HepG2 (cell line): ENCODE data around the gene TECPR1. TPM values are rescaled to one million over a fixed set of nuclear protein-coding genes. Genes with fewer than 3 reads are reported as not detected.

Source experiments
- ATAC-seq: fragments of 200-7000 bp; cut with Tn5 transposase; 3 replicates; pipeline ENCODE4 v1.9.1; 2020; ENCODE audit warnings: mild to moderate bottlenecking, moderate library complexity
- BruUV-seq: library from RNA; stranded (reverse); fragments of 400-500 nt; replicated peaks from 2 replicates; lab custom pipeline; 2021; lab: Mats Ljungman, UMichigan
- CTCF ChIA-PET: fragments of 300-600 bp; formaldehyde crosslinking; extraction: SDS; loops from one replicate; lab custom pipeline; 2021; ENCODE audit warnings: low total read pairs, inconsistent platforms, low intra/inter-chr PET ratio; lab: Yijun Ruan, JAX
- POLR2A ChIA-PET: fragments of 350-600 bp; sonication (Branson Sonifier 250); formaldehyde crosslinking; loops from one replicate; lab custom pipeline; 2020; ENCODE audit warnings: antibody characterized with exemption, inconsistent platforms; lab: Yijun Ruan, JAX
- DNase-seq: peaks from one replicate; pipeline ENCODE4 v3.0.0-alpha.2; 2015; ENCODE audit warnings: low spot score
- FAIRE-seq: peaks from 3 replicates; lab custom pipeline; 2011; peaks lifted over from hg19 to GRCh38; lab: Jason Lieb, UNC
- H2AFZ ChIP-seq: one replicate; pipeline ENCODE4 v1.6.1; 2011; ENCODE audit warnings: low read length, inconsistent platforms
- H3K27ac ChIP-seq: fragments of 300-600 bp; 3 replicates; pipeline ENCODE4 v1.8.0; 2011; ENCODE audit warnings: mixed run types, mild to moderate bottlenecking, mixed read lengths, low read length, inconsistent platforms; ENCODE audit not compliant: insufficient read depth; ENCODE audit errors: extremely low read length
- H3K27me3 ChIP-seq, 2 experiments: fragments of 200-600 bp in 1 of 2; 2 replicates in 1 of 2; 3 replicates in 1 of 2; pipeline versions ENCODE4 v1.6.0 to v1.8.0; 2011; ENCODE audit warnings: low read length in 2 of 2, mild to moderate bottlenecking in 2 of 2, moderate library complexity in 2 of 2, inconsistent platforms in 1 of 2; ENCODE audit not compliant: insufficient read depth in 2 of 2, control insufficient read depth in 1 of 2
- H3K36me3 ChIP-seq, 2 experiments: fragments of 200-600 bp in 1 of 2; replicated peaks in 1 of 2; 2 replicates in 1 of 2; 3 replicates in 1 of 2; pipeline versions ENCODE4 v1.5.1 to v1.8.0; 2011; ENCODE audit warnings: low read length in 2 of 2, inconsistent platforms in 1 of 2; ENCODE audit not compliant: insufficient read depth in 2 of 2, control insufficient read depth in 1 of 2
- H3K4me1 ChIP-seq: 2 replicates; pipeline ENCODE4 v1.5.1; 2012; ENCODE audit warnings: low read length, inconsistent platforms; ENCODE audit not compliant: insufficient read depth
- H3K4me2 ChIP-seq: 2 replicates; pipeline ENCODE4 v1.6.0; 2011; ENCODE audit warnings: low read depth, low read length, inconsistent platforms
- H3K4me3 ChIP-seq, 3 experiments: fragments of 200-600 bp in 1 of 3; sonication (generic), shearing (Covaris generic) in 1 of 3; replicated peaks in 1 of 3; 2 replicates each; pipeline ENCODE4 v1.5.1; 2011 to 2016; ENCODE audit warnings: low read length in 3 of 3, inconsistent platforms in 2 of 3, low read depth in 2 of 3, mild to moderate bottlenecking in 2 of 3, control low read depth in 1 of 3, mixed read lengths in 1 of 3; ENCODE audit not compliant: insufficient read depth in 1 of 3
- H3K79me2 ChIP-seq: one replicate; pipeline ENCODE4 v1.6.1; 2011; ENCODE audit warnings: low read length, inconsistent platforms; ENCODE audit not compliant: insufficient read depth
- H3K9ac ChIP-seq: 2 replicates; pipeline ENCODE4 v1.6.0; 2011; ENCODE audit warnings: mild to moderate bottlenecking, low read depth, low read length, inconsistent platforms; ENCODE audit not compliant: insufficient read depth
- H3K9me3 ChIP-seq: 2 replicates; pipeline ENCODE4 v1.5.1; 2012; ENCODE audit warnings: mild to moderate bottlenecking, low read length
- H4K20me1 ChIP-seq: 2 replicates; pipeline ENCODE4 v1.6.0; 2011; ENCODE audit warnings: inconsistent platforms, mild to moderate bottlenecking, low read length, moderate library complexity; ENCODE audit not compliant: insufficient read depth
- AGO2 ChIP-seq: fragments of 200-400 bp; formaldehyde crosslinking; optimal IDR thresholded peaks from 2 replicates; pipeline ENCODE3; 2017; ENCODE audit warnings: mild to moderate bottlenecking, low read depth, low read length, moderate library complexity
- ARID4A ChIP-seq: sonication (generic); formaldehyde crosslinking; IDR thresholded peaks from 2 replicates; pipeline ENCODE4 v1.5.0; 2020; ENCODE audit warnings: mild to moderate bottlenecking, missing genetic modification reagents, borderline replicate concordance
- DDIT3 ChIP-seq: sonication (generic); formaldehyde crosslinking; IDR thresholded peaks from 2 replicates; pipeline ENCODE4 v1.4.0; 2020; ENCODE audit warnings: mild to moderate bottlenecking, missing genetic modification reagents
- JUND ChIP-seq: sonication (generic); formaldehyde crosslinking; IDR thresholded peaks from 2 replicates; pipeline ENCODE4 v1.8.0; 2022; ENCODE audit warnings: mild to moderate bottlenecking, missing genetic modification reagents
- PHF5A ChIP-seq: IDR thresholded peaks from one replicate; pipeline ENCODE4 v1.6.1; 2018; ENCODE audit warnings: low read depth, missing genetic modification reagents; ENCODE audit not compliant: unreplicated experiment
- POLR2A ChIP-seq, 2 experiments: IDR thresholded peaks; 2 replicates each; pipeline ENCODE4 v1.6.1; 2011; ENCODE audit warnings: low read depth in 2 of 2, low read length in 2 of 2, mild to moderate bottlenecking in 1 of 2, moderate library complexity in 1 of 2; ENCODE audit not compliant: insufficient read depth in 1 of 2
- RBM22 ChIP-seq: fragments of 200-400 bp; formaldehyde crosslinking; optimal IDR thresholded peaks from 2 replicates; pipeline ENCODE3; 2017; ENCODE audit warnings: mild to moderate bottlenecking, low read length, moderate library complexity
- WGBS: methylation state at CpG from one replicate; pipeline ENCODE4 v1.1.6; 2017; ENCODE audit warnings: low lambda C conversion rate; 5-methylcytosine and 5-hydroxymethylcytosine counted together
- in situ Hi-C: cut with HindIII; loops from 2 replicates; pipeline ENCODE4 v1.10.0; 2017; ENCODE audit warnings: low pct_unique_long_range_greater_than_20kb; ENCODE audit not compliant: extremely low pct_ligation_motif_present
- intact Hi-C: fragments of 100-400 bp; cut with micrococcal nuclease; formaldehyde crosslinking; loops from one replicate; pipeline ENCODE4 v1.10.0; 2022; ENCODE audit not compliant: unreplicated experiment
- polyA plus RNA-seq, 8 experiments: library from polyadenylated mRNA; depleted of rRNA in 3 of 8; stranded (reverse) in 7 of 8; unstranded in 1 of 8; fragments of >200 nt; fragmentation: Illumina TruSeq in 4 of 8; extraction: Trizol in 4 of 8; gene quantifications; 2 replicates each; pipeline versions ENCODE4 v1.2.1 to v1.2.3, GENCODE V29; 2011 to 2016; ENCODE audit warnings: low read depth in 4 of 8, missing spikeins in 1 of 8, mixed read lengths in 1 of 8; ENCODE audit not compliant: insufficient read depth in 1 of 8
- total RNA-seq, 5 experiments: library from RNA; depleted of rRNA; stranded (reverse); fragments of >200 nt; fragmentation: Illumina TruSeq; extraction: Trizol; gene quantifications; 2 replicates each; pipeline ENCODE4 v1.2.3, GENCODE V29; 2016; ENCODE audit warnings: low read depth in 1 of 5

TECPR1 gene
- total and polyA plus RNA-seq, 2 of the 13 experiments (the other 11 are each of a cell fraction or from before 2014, with no cell fraction given) = 2.3 to 6.3 TPM

GRCh38 chr7:98286701-98287485 is 34.9 kb upstream of the TECPR1 start:
- Histone ChIP-seq H3K4me2 (no peak overlapping the region), H3K36me3 (peaks cover 6 to 21% of the 10 kb centered on the region in 2 experiments; a peak in 4 of 5 replicates), H3K27ac (peak overlapping the region; percentile 11), H3K4me3 (no peak overlapping the region), H2AFZ (no peak overlapping the region), H3K9ac (no peak overlapping the region), H3K27me3 (no peaks in the 10 kb centered on the region), H3K4me1 (peaks cover 73% of the 10 kb centered on the region), H3K9me3 (no peaks in the 10 kb centered on the region), H4K20me1 (peaks cover 43% of the 10 kb centered on the region; the same call in 1 of the 2 replicates)
- ATAC-seq (peak; percentile 1), FAIRE-seq (no peak), DNase-seq (no peak)
- in situ Hi-C loops = no loop called here
- BruUV-seq = no TSS peak
- WGBS = 90% methylated on average over 11 of the region's 21 CpGs
- CTCF ChIA-PET = no interaction called here
- peak; percentile 71 for TF ChIP-seq RBM22
- 0 out of 4 replicates have a peak, but pooled peaks of 1 of the 2 experiments have one; percentile 24 for TF ChIP-seq POLR2A (IDR thresholded peaks at IDR 0.05; ENCODE audit: insufficient read depth in 1 of 2, low read depth in 2 of 2, low read length in 2 of 2)
- peak; percentile 10; the same call in 1 of the 2 replicates for TF ChIP-seq ARID4A
- no peak for TF ChIP-seq PHF5A (CRISPR knock-in tag)
- TF ChIP-seq JUND = no peak
- no peak for TF ChIP-seq DDIT3
- peak; percentile 85 for TF ChIP-seq AGO2
- TF ChIP-seq, all 625 proteins: peak for 4
- POLR2A ChIA-PET = no interaction called here
- intact Hi-C loops = no loop called here
- H3K79me2 ChIP-seq = peaks cover 49% of the 10 kb centered on the region
